T-helper 1 cell treated with Interleukin-12 subunit alpha and Interleukin-12 subunit beta and Interleukin-4 antibody, amounts not matched to agents 30 μg/mL and 1 μg/mL, for 36 hours (primary cell): ENCODE results near the gene GNB2.
A peak's percentile ranks its signal among the peaks of the same experiment; 100 is the strongest.
"Not testable (repeated sequence)": the region's sequence is repeated elsewhere in the genome, so short reads cannot be mapped to it uniquely, and the experiment has no call there.

Experiments used
- H3K27ac Mint-ChIP-seq: one replicate; pipeline ENCODE4 v1.8.0; 2021; ENCODE audit warnings: mild to moderate bottlenecking, mixed read lengths
- H3K27me3 Mint-ChIP-seq: one replicate; pipeline ENCODE4 v1.8.0; 2021; ENCODE audit warnings: low read depth, mixed read lengths
- H3K36me3 Mint-ChIP-seq: one replicate; pipeline ENCODE4 v1.8.0; 2021; ENCODE audit warnings: low read depth, mixed read lengths
- H3K4me1 Mint-ChIP-seq: one replicate; pipeline ENCODE4 v1.8.0; 2021; ENCODE audit warnings: low read depth, mixed read lengths
- H3K4me3 Mint-ChIP-seq: one replicate; pipeline ENCODE4 v1.8.0; 2021; ENCODE audit warnings: mild to moderate bottlenecking, moderate library complexity, mixed read lengths
- H3K9me3 Mint-ChIP-seq: one replicate; pipeline ENCODE4 v1.8.0; 2021; ENCODE audit warnings: mixed read lengths

GNB2 gene

GRCh38 chr7:100642534-100642907, 31.0 kb upstream of the GNB2 start:
- Mint-ChIP-seq H3K4me3 (no peak overlapping the region), H3K9me3 (no peaks in the 10 kb centered on the region), H3K27me3 (peaks cover 11% of the 10 kb centered on the region), H3K27ac (no peak overlapping the region), H3K4me1 (no peaks in the 10 kb centered on the region), H3K36me3 (no peaks in the 10 kb centered on the region)

GRCh38 chr7:100649826-100650565, 23.5 kb upstream of the GNB2 start:
- Mint-ChIP-seq H3K9me3 (no peaks in the 10 kb centered on the region), H3K27ac (no peak overlapping the region), H3K36me3 (no peaks in the 10 kb centered on the region), H3K4me1 (no peaks in the 10 kb centered on the region), H3K27me3 (peaks cover 36% of the 10 kb centered on the region), H3K4me3 (no peak overlapping the region)

GRCh38 chr7:100654908-100655831, 18.4 kb upstream of the GNB2 start:
- no peak overlapping the region for H3K4me3 Mint-ChIP-seq
- no peaks in the 10 kb centered on the region for H3K36me3 Mint-ChIP-seq
- H3K9me3 Mint-ChIP-seq: no peaks in the 10 kb centered on the region
- no peak overlapping the region for H3K27ac Mint-ChIP-seq
- peaks cover 59% of the 10 kb centered on the region for H3K27me3 Mint-ChIP-seq
- peaks cover 3% of the 10 kb centered on the region for H3K4me1 Mint-ChIP-seq

- Mint-ChIP-seq H3K27ac (no peak within 1 kb of the TSS), H3K4me3 (no peak within 1 kb of the TSS), H3K36me3 (no peaks in the 10 kb centered on the region), H3K27me3 (peaks cover 54% of the 10 kb centered on the region), H3K9me3 (no peaks in the 10 kb centered on the region), H3K4me1 (peaks cover 3% of the 10 kb centered on the region)
These were observed 17.4 kb upstream of the GNB2 start, which contains the start of gene ACTL6B for GRCh38 chr7:100655908-100656674. TSS of gene ACTL6B (minus strand) at chr7:100656448. CDS start at chr7:100656354, 94 bp downstream.

- not testable (repeated sequence) for H3K4me1 Mint-ChIP-seq, H3K27ac Mint-ChIP-seq, H3K9me3 Mint-ChIP-seq, H3K36me3 Mint-ChIP-seq, H3K4me3 Mint-ChIP-seq
- peaks cover 25% of the 10 kb centered on the region for H3K27me3 Mint-ChIP-seq
These were observed 11.3 kb upstream of the GNB2 start for GRCh38 chr7:100662194-100662776.

- no peak overlapping the region for H3K27ac Mint-ChIP-seq
- H3K27me3 Mint-ChIP-seq: peaks cover 25% of the 10 kb centered on the region
- peaks cover 2% of the 10 kb centered on the region for H3K4me1 Mint-ChIP-seq
- H3K4me3 Mint-ChIP-seq: no peak overlapping the region
- H3K36me3 Mint-ChIP-seq: peaks cover 1% of the 10 kb centered on the region
- no peaks in the 10 kb centered on the region for H3K9me3 Mint-ChIP-seq
These were observed 8.3 kb upstream of the GNB2 start for GRCh38 chr7:100665168-100665726.

GRCh38 chr7:100667331-100668068, 6.0 kb upstream of the GNB2 start:
- H3K4me1 Mint-ChIP-seq: peaks cover 2% of the 10 kb centered on the region
- H3K36me3 Mint-ChIP-seq: peaks cover 1% of the 10 kb centered on the region
- H3K9me3 Mint-ChIP-seq: no peaks in the 10 kb centered on the region
- H3K27me3 Mint-ChIP-seq: peaks cover 34% of the 10 kb centered on the region
- no peak overlapping the region for H3K4me3 Mint-ChIP-seq
- no peak overlapping the region for H3K27ac Mint-ChIP-seq

- peaks cover 34% of the 10 kb centered on the region for H3K27me3 Mint-ChIP-seq
- H3K4me3 Mint-ChIP-seq: no peak overlapping the region
- no peaks in the 10 kb centered on the region for H3K9me3 Mint-ChIP-seq
These were observed 5.5 kb upstream of the GNB2 start for GRCh38 chr7:100668069-100668449.

GRCh38 chr7:100669106-100669505, 4.4 kb upstream of the GNB2 start:
- not testable (repeated sequence) for H3K9me3 Mint-ChIP-seq, H3K4me1 Mint-ChIP-seq, H3K27ac Mint-ChIP-seq, H3K4me3 Mint-ChIP-seq, H3K36me3 Mint-ChIP-seq
- H3K27me3 Mint-ChIP-seq: peaks cover 34% of the 10 kb centered on the region

More at GRCh38 chr7:100668069-100668449, 5.5 kb upstream of the GNB2 start:
- no peak overlapping the region for H3K27ac Mint-ChIP-seq
- H3K36me3 Mint-ChIP-seq: peaks cover 1% of the 10 kb centered on the region
- H3K4me1 Mint-ChIP-seq: peaks cover 2% of the 10 kb centered on the region

- peaks cover 2% of the 10 kb centered on the region for H3K4me1 Mint-ChIP-seq
- H3K36me3 Mint-ChIP-seq: peaks cover 4% of the 10 kb centered on the region
- no peak overlapping the region for H3K27ac Mint-ChIP-seq
- H3K9me3 Mint-ChIP-seq: no peaks in the 10 kb centered on the region
- peaks cover 34% of the 10 kb centered on the region for H3K27me3 Mint-ChIP-seq
- no peak overlapping the region for H3K4me3 Mint-ChIP-seq
These were observed 3.5 kb upstream of the GNB2 start for GRCh38 chr7:100670074-100670473.

- H3K36me3 Mint-ChIP-seq: peaks cover 8% of the 10 kb centered on the region
- H3K9me3 Mint-ChIP-seq: no peaks in the 10 kb centered on the region
- peaks cover 29% of the 10 kb centered on the region for H3K27me3 Mint-ChIP-seq
- H3K27ac Mint-ChIP-seq: no peak overlapping the region
- peaks cover 5% of the 10 kb centered on the region for H3K4me1 Mint-ChIP-seq
- H3K4me3 Mint-ChIP-seq: no peak overlapping the region
These were observed 1.9 kb upstream of the GNB2 start for GRCh38 chr7:100671353-100672327.

GRCh38 chr7:100673942-100674410, 436 bp downstream of the GNB2 start:
- Mint-ChIP-seq H3K27me3 (peaks cover 19% of the 10 kb centered on the region), H3K4me3 (peak overlapping the region; percentile 98), H3K36me3 (peaks cover 11% of the 10 kb centered on the region)

More at GRCh38 chr7:100673942-100674410, 436 bp downstream of the GNB2 start:
- H3K9me3 Mint-ChIP-seq: no peaks in the 10 kb centered on the region
- H3K4me1 Mint-ChIP-seq: peaks cover 5% of the 10 kb centered on the region
- peak overlapping the region; percentile 91 for H3K27ac Mint-ChIP-seq
